ENCODE results near the gene MAP4.

GRCh38 chr3:47950453-47951169 is 65.6 kb downstream of the MAP4 start:
- TF ChIP-seq, protein P1, sequence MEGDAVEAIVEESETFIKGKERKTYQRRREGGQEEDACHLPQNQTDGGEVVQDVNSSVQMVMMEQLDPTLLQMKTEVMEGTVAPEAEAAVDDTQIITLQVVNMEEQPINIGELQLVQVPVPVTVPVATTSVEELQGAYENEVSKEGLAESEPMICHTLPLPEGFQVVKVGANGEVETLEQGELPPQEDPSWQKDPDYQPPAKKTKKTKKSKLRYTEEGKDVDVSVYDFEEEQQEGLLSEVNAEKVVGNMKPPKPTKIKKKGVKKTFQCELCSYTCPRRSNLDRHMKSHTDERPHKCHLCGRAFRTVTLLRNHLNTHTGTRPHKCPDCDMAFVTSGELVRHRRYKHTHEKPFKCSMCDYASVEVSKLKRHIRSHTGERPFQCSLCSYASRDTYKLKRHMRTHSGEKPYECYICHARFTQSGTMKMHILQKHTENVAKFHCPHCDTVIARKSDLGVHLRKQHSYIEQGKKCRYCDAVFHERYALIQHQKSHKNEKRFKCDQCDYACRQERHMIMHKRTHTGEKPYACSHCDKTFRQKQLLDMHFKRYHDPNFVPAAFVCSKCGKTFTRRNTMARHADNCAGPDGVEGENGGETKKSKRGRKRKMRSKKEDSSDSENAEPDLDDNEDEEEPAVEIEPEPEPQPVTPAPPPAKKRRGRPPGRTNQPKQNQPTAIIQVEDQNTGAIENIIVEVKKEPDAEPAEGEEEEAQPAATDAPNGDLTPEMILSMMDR (IDR thresholded peaks at IDR 0.05) = no peak
- no peak for TF ChIP-seq EZH2phosphoT487 (IDR thresholded peaks at IDR 0.05)

All from neural progenitor cell (in vitro differentiated cells).